ENCODE data around the gene AGER.

- TF ChIP-seq FOXK2 (IDR thresholded peaks at IDR 0.05) (no peak), ELF4 (IDR thresholded peaks at IDR 0.05) (no peak), ARNT (IDR thresholded peaks at IDR 0.05) (no peak)
Observed at GRCh38 chr6:32166411-32167061, 17.5 kb downstream of the AGER start.
